HepG2 (cell line): ENCODE measurements around the gene FEV. TPM values are rescaled to one million over a fixed set of nuclear protein-coding genes. Genes with fewer than 3 reads are reported as not detected.

Source experiments
- ARID2 ChIP-seq: sonication (generic); formaldehyde crosslinking; IDR thresholded peaks from 2 replicates; pipeline ENCODE4 v1.8.1; 2022; ENCODE audit warnings: mild to moderate bottlenecking, missing genetic modification reagents, borderline replicate concordance
- GABPA ChIP-seq, 2 experiments: IDR thresholded peaks; 2 replicates each; pipeline ENCODE4 v1.6.1; 2011 to 2016; ENCODE audit warnings: low read depth in 2 of 2, low read length in 1 of 2, missing biosample characterization in 1 of 2, missing genetic modification characterization in 1 of 2
- HNRNPL ChIP-seq: fragments of 200-400 bp; formaldehyde crosslinking; IDR thresholded peaks from 2 replicates; pipeline ENCODE4 v1.6.1; 2017; ENCODE audit warnings: mild to moderate bottlenecking, low read depth, low read length
- KDM6A ChIP-seq: IDR thresholded peaks from 2 replicates; pipeline ENCODE4 v1.6.1; 2016; ENCODE audit warnings: low read depth
- MIER3 ChIP-seq: IDR thresholded peaks from 2 replicates; pipeline ENCODE4 v1.6.1; 2016; ENCODE audit warnings: missing compliant biosample characterization, borderline replicate concordance
- NFE2L1 ChIP-seq: sonication (generic); formaldehyde crosslinking; IDR thresholded peaks from 2 replicates; pipeline ENCODE4 v1.4.0; 2020; ENCODE audit warnings: missing genetic modification reagents, mild to moderate bottlenecking, borderline replicate concordance
- TBX2 ChIP-seq: sonication (generic); formaldehyde crosslinking; IDR thresholded peaks from 2 replicates; pipeline ENCODE4 v1.5.0; 2020; ENCODE audit warnings: missing genetic modification reagents, mild to moderate bottlenecking, borderline replicate concordance
- TCF12 ChIP-seq, 2 experiments: fragments of 450-650 bp in 1 of 2; sonication (generic) in 1 of 2; formaldehyde crosslinking in 1 of 2; IDR thresholded peaks; 2 replicates each; pipeline versions ENCODE4 v1.6.1 to v1.8.0; 2017 to 2022; ENCODE audit warnings: antibody characterized with exemption in 1 of 2, mild to moderate bottlenecking in 1 of 2, missing genetic modification reagents in 1 of 2, moderate library complexity in 1 of 2
- ZNF232 ChIP-seq: sonication (generic); formaldehyde crosslinking; IDR thresholded peaks from 2 replicates; pipeline ENCODE4 v1.4.0; 2020; ENCODE audit warnings: missing genetic modification reagents, borderline replicate concordance
- ZNF329 ChIP-seq: sonication (generic); formaldehyde crosslinking; IDR thresholded peaks from 2 replicates; pipeline ENCODE4 v1.9.0; 2021; ENCODE audit warnings: low read depth, mild to moderate bottlenecking, missing genetic modification reagents
- polyA plus RNA-seq, 8 experiments: library from polyadenylated mRNA; depleted of rRNA in 3 of 8; stranded (reverse) in 7 of 8; unstranded in 1 of 8; fragments of >200 nt; fragmentation: Illumina TruSeq in 4 of 8; extraction: Trizol in 4 of 8; gene quantifications; 2 replicates each; pipeline versions ENCODE4 v1.2.1 to v1.2.3, GENCODE V29; 2011 to 2016; ENCODE audit warnings: low read depth in 4 of 8, missing spikeins in 1 of 8, mixed read lengths in 1 of 8; ENCODE audit not compliant: insufficient read depth in 1 of 8
- total RNA-seq, 5 experiments: library from RNA; depleted of rRNA; stranded (reverse); fragments of >200 nt; fragmentation: Illumina TruSeq; extraction: Trizol; gene quantifications; 2 replicates each; pipeline ENCODE4 v1.2.3, GENCODE V29; 2016; ENCODE audit warnings: low read depth in 1 of 5
- TF ChIP-seq, protein P1 (sequence below): sonication (generic); formaldehyde crosslinking; IDR thresholded peaks from 2 replicates; pipeline ENCODE4 v1.4.0; 2020; ENCODE audit warnings: missing genetic modification reagents
- TF ChIP-seq, protein P2 (sequence below): sonication (generic); formaldehyde crosslinking; IDR thresholded peaks from 2 replicates; pipeline ENCODE4 v1.5.0; 2020; ENCODE audit warnings: missing genetic modification reagents, mild to moderate bottlenecking, borderline replicate concordance
- TF ChIP-seq, protein P3 (sequence below): sonication (generic); formaldehyde crosslinking; IDR thresholded peaks from 2 replicates; pipeline ENCODE4 v1.8.0; 2022; ENCODE audit warnings: missing genetic modification reagents, mild to moderate bottlenecking, moderate library complexity, borderline replicate concordance
- TF ChIP-seq, protein P4 (sequence below): sonication (generic); formaldehyde crosslinking; conservative IDR thresholded peaks from 2 replicates; pipeline ENCODE4 v1.8.1; 2023; ENCODE audit warnings: missing genetic modification reagents
- TF ChIP-seq, protein P5 (sequence below), 2 experiments: sonication (generic) in 1 of 2; formaldehyde crosslinking in 1 of 2; IDR thresholded peaks; 2 replicates each; pipeline versions ENCODE4 v1.6.1 to v1.9.0; 2014 to 2022; ENCODE audit warnings: antibody characterized with exemption in 1 of 2, borderline replicate concordance in 1 of 2, inconsistent platforms in 1 of 2, low read depth in 1 of 2, missing genetic modification reagents in 1 of 2

The FEV gene
- total and polyA plus RNA-seq, 2 of the 13 experiments (the other 11 are each of a cell fraction or from before 2014, with no cell fraction given): not detected

DNA sequence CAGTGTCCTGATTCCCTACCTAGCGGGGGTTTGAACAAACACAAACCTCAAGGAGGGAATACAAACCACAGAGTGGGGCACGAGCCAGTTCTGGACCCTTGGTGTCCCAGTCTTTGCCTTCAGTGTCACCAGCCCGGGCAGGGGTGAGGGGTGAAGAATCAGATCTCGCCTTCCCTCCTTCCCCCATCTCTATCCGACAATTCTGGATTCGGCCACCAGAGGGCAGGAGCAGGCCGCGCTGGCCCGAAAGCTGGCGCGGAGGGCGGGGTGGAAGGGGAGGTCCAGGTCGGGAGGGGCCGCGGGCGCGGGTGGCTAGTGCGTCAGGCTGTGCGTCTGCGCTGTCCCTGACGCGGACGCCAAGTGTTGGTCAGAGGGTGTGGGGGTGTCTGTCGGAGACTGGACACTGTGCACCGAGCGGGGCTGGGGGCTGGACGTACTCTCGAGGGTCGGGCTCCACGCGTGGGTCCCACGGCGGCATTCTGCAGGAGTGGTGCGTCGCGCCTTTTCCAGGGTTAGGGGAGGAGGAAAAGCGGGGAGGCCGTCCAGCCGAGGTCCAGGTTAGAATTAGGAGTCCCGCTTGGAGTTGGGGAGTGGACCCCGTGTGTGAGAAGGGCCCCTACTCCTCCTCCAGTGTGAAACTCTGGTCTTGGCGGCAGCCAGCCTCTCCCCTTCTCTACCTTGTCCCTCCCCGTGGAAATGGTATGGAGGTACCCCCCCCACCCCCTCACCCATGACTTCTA is 11.2 kb upstream of the FEV start (continued):
- TF ChIP-seq, protein P1, sequence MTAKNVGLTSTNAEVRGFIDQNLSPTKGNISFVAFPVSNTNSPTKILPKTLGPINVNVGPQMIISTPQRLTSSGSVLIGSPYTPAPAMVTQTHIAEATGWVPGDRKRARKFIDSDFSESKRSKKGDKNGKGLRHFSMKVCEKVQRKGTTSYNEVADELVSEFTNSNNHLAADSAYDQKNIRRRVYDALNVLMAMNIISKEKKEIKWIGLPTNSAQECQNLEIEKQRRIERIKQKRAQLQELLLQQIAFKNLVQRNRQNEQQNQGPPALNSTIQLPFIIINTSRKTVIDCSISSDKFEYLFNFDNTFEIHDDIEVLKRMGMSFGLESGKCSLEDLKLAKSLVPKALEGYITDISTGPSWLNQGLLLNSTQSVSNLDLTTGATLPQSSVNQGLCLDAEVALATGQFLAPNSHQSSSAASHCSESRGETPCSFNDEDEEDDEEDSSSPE (CRISPR knock-in tag): peak; percentile 52; the same call in 1 of the 2 replicates
- TF ChIP-seq, protein P2, sequence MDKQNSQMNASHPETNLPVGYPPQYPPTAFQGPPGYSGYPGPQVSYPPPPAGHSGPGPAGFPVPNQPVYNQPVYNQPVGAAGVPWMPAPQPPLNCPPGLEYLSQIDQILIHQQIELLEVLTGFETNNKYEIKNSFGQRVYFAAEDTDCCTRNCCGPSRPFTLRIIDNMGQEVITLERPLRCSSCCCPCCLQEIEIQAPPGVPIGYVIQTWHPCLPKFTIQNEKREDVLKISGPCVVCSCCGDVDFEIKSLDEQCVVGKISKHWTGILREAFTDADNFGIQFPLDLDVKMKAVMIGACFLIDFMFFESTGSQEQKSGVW: no peak
- TF ChIP-seq ZNF329 (CRISPR knock-in tag) (no peak), ZNF232 (no peak), KDM6A (CRISPR knock-in tag) (no peak), MIER3 (peak; percentile 71; the same call in 1 of the 2 replicates), GABPA (IDR thresholded peaks at IDR 0.05; ENCODE audit: low read depth, low read length) (no peak), GABPA (CRISPR knock-in tag; IDR thresholded peaks at IDR 0.05; ENCODE audit: low read depth) (no peak), TCF12 (IDR thresholded peaks at IDR 0.05) (no peak), TCF12 (CRISPR knock-in tag; IDR thresholded peaks at IDR 0.05) (no peak), HNRNPL (no peak), ARID2 (0 out of 2 replicates have a peak, but pooled peaks have one; percentile 44), NFE2L1 (CRISPR knock-in tag) (no peak), TBX2 (CRISPR knock-in tag) (0 out of 2 replicates have a peak, but pooled peaks have one; percentile 20)
- TF ChIP-seq, protein P3, sequence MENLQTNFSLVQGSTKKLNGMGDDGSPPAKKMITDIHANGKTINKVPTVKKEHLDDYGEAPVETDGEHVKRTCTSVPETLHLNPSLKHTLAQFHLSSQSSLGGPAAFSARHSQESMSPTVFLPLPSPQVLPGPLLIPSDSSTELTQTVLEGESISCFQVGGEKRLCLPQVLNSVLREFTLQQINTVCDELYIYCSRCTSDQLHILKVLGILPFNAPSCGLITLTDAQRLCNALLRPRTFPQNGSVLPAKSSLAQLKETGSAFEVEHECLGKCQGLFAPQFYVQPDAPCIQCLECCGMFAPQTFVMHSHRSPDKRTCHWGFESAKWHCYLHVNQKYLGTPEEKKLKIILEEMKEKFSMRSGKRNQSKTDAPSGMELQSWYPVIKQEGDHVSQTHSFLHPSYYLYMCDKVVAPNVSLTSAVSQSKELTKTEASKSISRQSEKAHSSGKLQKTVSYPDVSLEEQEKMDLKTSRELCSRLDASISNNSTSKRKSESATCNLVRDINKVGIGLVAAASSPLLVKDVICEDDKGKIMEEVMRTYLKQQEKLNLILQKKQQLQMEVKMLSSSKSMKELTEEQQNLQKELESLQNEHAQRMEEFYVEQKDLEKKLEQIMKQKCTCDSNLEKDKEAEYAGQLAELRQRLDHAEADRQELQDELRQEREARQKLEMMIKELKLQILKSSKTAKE (CRISPR knock-in tag): no peak
- TF ChIP-seq, protein P4, sequence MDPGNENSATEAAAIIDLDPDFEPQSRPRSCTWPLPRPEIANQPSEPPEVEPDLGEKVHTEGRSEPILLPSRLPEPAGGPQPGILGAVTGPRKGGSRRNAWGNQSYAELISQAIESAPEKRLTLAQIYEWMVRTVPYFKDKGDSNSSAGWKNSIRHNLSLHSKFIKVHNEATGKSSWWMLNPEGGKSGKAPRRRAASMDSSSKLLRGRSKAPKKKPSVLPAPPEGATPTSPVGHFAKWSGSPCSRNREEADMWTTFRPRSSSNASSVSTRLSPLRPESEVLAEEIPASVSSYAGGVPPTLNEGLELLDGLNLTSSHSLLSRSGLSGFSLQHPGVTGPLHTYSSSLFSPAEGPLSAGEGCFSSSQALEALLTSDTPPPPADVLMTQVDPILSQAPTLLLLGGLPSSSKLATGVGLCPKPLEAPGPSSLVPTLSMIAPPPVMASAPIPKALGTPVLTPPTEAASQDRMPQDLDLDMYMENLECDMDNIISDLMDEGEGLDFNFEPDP (CRISPR knock-in tag): no peak
- TF ChIP-seq, protein P5, sequence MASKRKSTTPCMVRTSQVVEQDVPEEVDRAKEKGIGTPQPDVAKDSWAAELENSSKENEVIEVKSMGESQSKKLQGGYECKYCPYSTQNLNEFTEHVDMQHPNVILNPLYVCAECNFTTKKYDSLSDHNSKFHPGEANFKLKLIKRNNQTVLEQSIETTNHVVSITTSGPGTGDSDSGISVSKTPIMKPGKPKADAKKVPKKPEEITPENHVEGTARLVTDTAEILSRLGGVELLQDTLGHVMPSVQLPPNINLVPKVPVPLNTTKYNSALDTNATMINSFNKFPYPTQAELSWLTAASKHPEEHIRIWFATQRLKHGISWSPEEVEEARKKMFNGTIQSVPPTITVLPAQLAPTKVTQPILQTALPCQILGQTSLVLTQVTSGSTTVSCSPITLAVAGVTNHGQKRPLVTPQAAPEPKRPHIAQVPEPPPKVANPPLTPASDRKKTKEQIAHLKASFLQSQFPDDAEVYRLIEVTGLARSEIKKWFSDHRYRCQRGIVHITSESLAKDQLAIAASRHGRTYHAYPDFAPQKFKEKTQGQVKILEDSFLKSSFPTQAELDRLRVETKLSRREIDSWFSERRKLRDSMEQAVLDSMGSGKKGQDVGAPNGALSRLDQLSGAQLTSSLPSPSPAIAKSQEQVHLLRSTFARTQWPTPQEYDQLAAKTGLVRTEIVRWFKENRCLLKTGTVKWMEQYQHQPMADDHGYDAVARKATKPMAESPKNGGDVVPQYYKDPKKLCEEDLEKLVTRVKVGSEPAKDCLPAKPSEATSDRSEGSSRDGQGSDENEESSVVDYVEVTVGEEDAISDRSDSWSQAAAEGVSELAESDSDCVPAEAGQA (IDR thresholded peaks at IDR 0.05; ENCODE audit: low read depth): no peak
- TF ChIP-seq, protein P5 (CRISPR knock-in tag; IDR thresholded peaks at IDR 0.05; ENCODE audit: borderline replicate concordance): no peak
